Liver (tissue), 3 donors: ENCODE measurements around the gene BTNL9.

Source experiments
- GABPA ChIP-seq, 2 donors: IDR thresholded peaks in 1 of 2; conservative IDR thresholded peaks in 1 of 2; 2 replicates each; pipeline ENCODE4 v1.6.1; 2016; ENCODE audit warnings: antibody characterized with exemption in 2 of 2, mild to moderate bottlenecking in 1 of 2, moderate library complexity in 1 of 2
- JUND ChIP-seq, 2 donors: IDR thresholded peaks; 2 replicates each; pipeline ENCODE4 v1.6.1; 2016; ENCODE audit warnings: antibody characterized with exemption in 2 of 2
- RAD21 ChIP-seq, 2 donors: IDR thresholded peaks; 2 replicates each; pipeline ENCODE4 v1.6.1; 2016; ENCODE audit warnings: antibody characterized with exemption in 2 of 2, mild to moderate bottlenecking in 2 of 2
- TAF1 ChIP-seq: conservative IDR thresholded peaks from 2 replicates; pipeline ENCODE4 v1.6.1; 2016; ENCODE audit warnings: antibody characterized with exemption, mild to moderate bottlenecking
- YY1 ChIP-seq: IDR thresholded peaks from 2 replicates; pipeline ENCODE4 v1.6.1; 2016; ENCODE audit warnings: antibody characterized with exemption, mild to moderate bottlenecking
- TF ChIP-seq, protein P1 (sequence below): IDR thresholded peaks from 2 replicates; pipeline ENCODE4 v1.6.1; 2016; ENCODE audit warnings: antibody characterized with exemption, mild to moderate bottlenecking
- TF ChIP-seq, protein P2 (sequence below): fragments of 150-350 bp; IDR thresholded peaks from 2 replicates; pipeline ENCODE4 v1.5.1; 2017; ENCODE audit warnings: improper control_type of control experiment, low read depth, low read length; ENCODE audit not compliant: missing input control
- TF ChIP-seq, protein P3 (sequence below): IDR thresholded peaks from 2 replicates; pipeline ENCODE4 v1.6.1; 2016; ENCODE audit warnings: antibody characterized with exemption
- donor health status: healthy.
- donor health status: healthy.

DNA sequence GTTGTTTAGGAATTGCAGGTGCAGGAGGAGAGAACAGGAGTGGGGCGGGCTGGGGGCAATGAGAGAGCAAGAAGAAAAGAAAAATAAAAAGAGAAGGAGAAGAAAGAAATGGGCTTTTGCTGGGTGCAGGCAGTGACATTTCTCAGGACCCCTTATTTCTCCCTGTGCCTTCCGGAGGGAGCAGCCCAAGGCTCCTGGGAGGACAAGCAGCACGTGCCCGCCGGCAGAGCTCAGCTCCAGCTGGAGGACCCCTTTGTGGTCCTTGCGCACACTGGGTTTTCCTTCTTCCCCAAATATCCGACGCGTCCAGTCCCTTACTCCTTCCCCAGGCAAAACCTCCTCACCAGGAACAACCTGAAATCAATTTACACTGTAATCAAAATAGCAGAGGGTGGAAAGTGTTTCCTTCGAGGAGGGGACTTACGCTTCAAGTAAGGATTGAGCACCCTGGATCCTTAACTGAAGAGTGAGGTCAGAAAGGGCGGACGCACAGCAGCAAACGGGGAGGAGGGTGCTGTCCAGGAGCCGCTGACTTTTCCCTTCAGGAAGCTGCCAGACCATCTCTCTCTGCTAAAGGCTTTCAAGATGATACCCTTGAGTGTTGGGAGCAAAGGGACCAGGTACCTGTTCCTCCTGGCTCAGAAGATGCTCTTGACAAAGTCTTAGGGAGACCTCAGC, 2.1 kb downstream of the BTNL9 start:
- TF ChIP-seq YY1 (no peak), GABPA (IDR thresholded peaks at IDR 0.05 in 1 of 2, conservative IDR thresholded peaks at IDR 0.05 in 1 of 2) (no peak), JUND (IDR thresholded peaks at IDR 0.05) (no peak), TAF1 (no peak), RAD21 (IDR thresholded peaks at IDR 0.05) (no peak)
- TF ChIP-seq, protein P1, sequence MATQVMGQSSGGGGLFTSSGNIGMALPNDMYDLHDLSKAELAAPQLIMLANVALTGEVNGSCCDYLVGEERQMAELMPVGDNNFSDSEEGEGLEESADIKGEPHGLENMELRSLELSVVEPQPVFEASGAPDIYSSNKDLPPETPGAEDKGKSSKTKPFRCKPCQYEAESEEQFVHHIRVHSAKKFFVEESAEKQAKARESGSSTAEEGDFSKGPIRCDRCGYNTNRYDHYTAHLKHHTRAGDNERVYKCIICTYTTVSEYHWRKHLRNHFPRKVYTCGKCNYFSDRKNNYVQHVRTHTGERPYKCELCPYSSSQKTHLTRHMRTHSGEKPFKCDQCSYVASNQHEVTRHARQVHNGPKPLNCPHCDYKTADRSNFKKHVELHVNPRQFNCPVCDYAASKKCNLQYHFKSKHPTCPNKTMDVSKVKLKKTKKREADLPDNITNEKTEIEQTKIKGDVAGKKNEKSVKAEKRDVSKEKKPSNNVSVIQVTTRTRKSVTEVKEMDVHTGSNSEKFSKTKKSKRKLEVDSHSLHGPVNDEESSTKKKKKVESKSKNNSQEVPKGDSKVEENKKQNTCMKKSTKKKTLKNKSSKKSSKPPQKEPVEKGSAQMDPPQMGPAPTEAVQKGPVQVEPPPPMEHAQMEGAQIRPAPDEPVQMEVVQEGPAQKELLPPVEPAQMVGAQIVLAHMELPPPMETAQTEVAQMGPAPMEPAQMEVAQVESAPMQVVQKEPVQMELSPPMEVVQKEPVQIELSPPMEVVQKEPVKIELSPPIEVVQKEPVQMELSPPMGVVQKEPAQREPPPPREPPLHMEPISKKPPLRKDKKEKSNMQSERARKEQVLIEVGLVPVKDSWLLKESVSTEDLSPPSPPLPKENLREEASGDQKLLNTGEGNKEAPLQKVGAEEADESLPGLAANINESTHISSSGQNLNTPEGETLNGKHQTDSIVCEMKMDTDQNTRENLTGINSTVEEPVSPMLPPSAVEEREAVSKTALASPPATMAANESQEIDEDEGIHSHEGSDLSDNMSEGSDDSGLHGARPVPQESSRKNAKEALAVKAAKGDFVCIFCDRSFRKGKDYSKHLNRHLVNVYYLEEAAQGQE: no peak
- TF ChIP-seq, protein P2, sequence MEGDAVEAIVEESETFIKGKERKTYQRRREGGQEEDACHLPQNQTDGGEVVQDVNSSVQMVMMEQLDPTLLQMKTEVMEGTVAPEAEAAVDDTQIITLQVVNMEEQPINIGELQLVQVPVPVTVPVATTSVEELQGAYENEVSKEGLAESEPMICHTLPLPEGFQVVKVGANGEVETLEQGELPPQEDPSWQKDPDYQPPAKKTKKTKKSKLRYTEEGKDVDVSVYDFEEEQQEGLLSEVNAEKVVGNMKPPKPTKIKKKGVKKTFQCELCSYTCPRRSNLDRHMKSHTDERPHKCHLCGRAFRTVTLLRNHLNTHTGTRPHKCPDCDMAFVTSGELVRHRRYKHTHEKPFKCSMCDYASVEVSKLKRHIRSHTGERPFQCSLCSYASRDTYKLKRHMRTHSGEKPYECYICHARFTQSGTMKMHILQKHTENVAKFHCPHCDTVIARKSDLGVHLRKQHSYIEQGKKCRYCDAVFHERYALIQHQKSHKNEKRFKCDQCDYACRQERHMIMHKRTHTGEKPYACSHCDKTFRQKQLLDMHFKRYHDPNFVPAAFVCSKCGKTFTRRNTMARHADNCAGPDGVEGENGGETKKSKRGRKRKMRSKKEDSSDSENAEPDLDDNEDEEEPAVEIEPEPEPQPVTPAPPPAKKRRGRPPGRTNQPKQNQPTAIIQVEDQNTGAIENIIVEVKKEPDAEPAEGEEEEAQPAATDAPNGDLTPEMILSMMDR: no peak
- TF ChIP-seq, protein P3, sequence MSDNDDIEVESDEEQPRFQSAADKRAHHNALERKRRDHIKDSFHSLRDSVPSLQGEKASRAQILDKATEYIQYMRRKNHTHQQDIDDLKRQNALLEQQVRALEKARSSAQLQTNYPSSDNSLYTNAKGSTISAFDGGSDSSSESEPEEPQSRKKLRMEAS: no peak
